ENCODE measurements around the gene R3HCC1L. TPM values are rescaled to one million over a fixed set of nuclear protein-coding genes. Genes with fewer than 3 reads are reported as not detected.

The R3HCC1L gene
- polyA plus RNA-seq, 4 donors: 18.3 to 20.8 (median 19.9) TPM

- no peak for DNase-seq (ENCODE audit: low read depth in 4 of 4, low spot score in 3 of 4)
These were observed 122.2 kb downstream of the R3HCC1L start for GRCh38 chr10:98256692-98257091.

GRCh38 chr10:98257198-98257597 lies 122.7 kb downstream of the R3HCC1L start:
- no peak for DNase-seq (ENCODE audit: low read depth in 4 of 4, low spot score in 3 of 4)

- no peak for DNase-seq (ENCODE audit: low read depth in 4 of 4, low spot score in 3 of 4)
These were observed 123.5 kb downstream of the R3HCC1L start for GRCh38 chr10:98257961-98258360.

GRCh38 chr10:98258683-98259454 lies 124.4 kb downstream of the R3HCC1L start:
- no peak for DNase-seq (ENCODE audit: low read depth in 4 of 4, low spot score in 3 of 4)

- no peak for DNase-seq (ENCODE audit: low read depth in 4 of 4, low spot score in 3 of 4)
These were observed 125.3 kb downstream of the R3HCC1L start for GRCh38 chr10:98259606-98260315.

GRCh38 chr10:98260350-98260749 lies 125.9 kb downstream of the R3HCC1L start:
- DNase-seq (ENCODE audit: low read depth in 4 of 4, low spot score in 3 of 4): no peak

GRCh38 chr10:98260752-98261151 lies 126.3 kb downstream of the R3HCC1L start:
- no peak for DNase-seq (ENCODE audit: low read depth in 4 of 4, low spot score in 3 of 4)

- DNase-seq (ENCODE audit: low read depth in 4 of 4, low spot score in 3 of 4): no peak
These were observed 127.2 kb downstream of the R3HCC1L start for GRCh38 chr10:98261436-98262277.

- no peak for DNase-seq (ENCODE audit: low read depth in 4 of 4, low spot score in 3 of 4)
These were observed 128.1 kb downstream of the R3HCC1L start for GRCh38 chr10:98262571-98262970.

GRCh38 chr10:98263088-98263487 lies 128.6 kb downstream of the R3HCC1L start:
- DNase-seq (ENCODE audit: low read depth in 4 of 4, low spot score in 3 of 4): no peak

GRCh38 chr10:98264378-98265065 lies 130.1 kb downstream of the R3HCC1L start:
- no peak for DNase-seq (ENCODE audit: low read depth in 4 of 4, low spot score in 3 of 4)

GRCh38 chr10:98265403-98266378 lies 131.2 kb downstream of the R3HCC1L start:
- no peak for DNase-seq (ENCODE audit: low read depth in 4 of 4, low spot score in 3 of 4)

- DNase-seq (ENCODE audit: low read depth in 4 of 4, low spot score in 3 of 4): no peak
These were observed 132.2 kb downstream of the R3HCC1L start for GRCh38 chr10:98266647-98267046.

GRCh38 chr10:98267069-98267893 lies 132.8 kb downstream of the R3HCC1L start:
- no peak for DNase-seq (ENCODE audit: low read depth in 4 of 4, low spot score in 3 of 4)

GRCh38 chr10:98267894-98268693 lies 133.6 kb downstream of the R3HCC1L start, which contains the start of gene LOXL4:
LOXL4 (minus strand) TSS chr10:98268194; CDS start chr10:98263019, 5,175 bp downstream.
- peak in 1 of 4 donors; percentile 26 for DNase-seq (ENCODE audit: low read depth in 4 of 4, low spot score in 3 of 4)

- DNase-seq (ENCODE audit: low read depth in 4 of 4, low spot score in 3 of 4): no peak
These were observed 134.4 kb downstream of the R3HCC1L start for GRCh38 chr10:98268694-98269431.

- DNase-seq (ENCODE audit: low read depth in 4 of 4, low spot score in 3 of 4): no peak
These were observed 135.0 kb downstream of the R3HCC1L start for GRCh38 chr10:98269435-98269912.

Measured in right renal pelvis (tissue), 4 donors.